Activated CD8-positive, alpha-beta memory T cell treated with anti-CD3 and anti-CD28 coated beads for 48 hours (primary cell): ENCODE results near the gene MIEN1.
"Not testable (repeated sequence)": the region's sequence is repeated elsewhere in the genome, so short reads cannot be mapped to it uniquely, and the experiment has no call there.

Experiments used
- DNase-seq, 3 experiments: peaks; one replicate each; pipeline ENCODE4 v3.0.0-alpha.2; 2020; ENCODE audit warnings: low read depth in 2 of 3, low spot score in 2 of 3

Gene MIEN1

DNA sequence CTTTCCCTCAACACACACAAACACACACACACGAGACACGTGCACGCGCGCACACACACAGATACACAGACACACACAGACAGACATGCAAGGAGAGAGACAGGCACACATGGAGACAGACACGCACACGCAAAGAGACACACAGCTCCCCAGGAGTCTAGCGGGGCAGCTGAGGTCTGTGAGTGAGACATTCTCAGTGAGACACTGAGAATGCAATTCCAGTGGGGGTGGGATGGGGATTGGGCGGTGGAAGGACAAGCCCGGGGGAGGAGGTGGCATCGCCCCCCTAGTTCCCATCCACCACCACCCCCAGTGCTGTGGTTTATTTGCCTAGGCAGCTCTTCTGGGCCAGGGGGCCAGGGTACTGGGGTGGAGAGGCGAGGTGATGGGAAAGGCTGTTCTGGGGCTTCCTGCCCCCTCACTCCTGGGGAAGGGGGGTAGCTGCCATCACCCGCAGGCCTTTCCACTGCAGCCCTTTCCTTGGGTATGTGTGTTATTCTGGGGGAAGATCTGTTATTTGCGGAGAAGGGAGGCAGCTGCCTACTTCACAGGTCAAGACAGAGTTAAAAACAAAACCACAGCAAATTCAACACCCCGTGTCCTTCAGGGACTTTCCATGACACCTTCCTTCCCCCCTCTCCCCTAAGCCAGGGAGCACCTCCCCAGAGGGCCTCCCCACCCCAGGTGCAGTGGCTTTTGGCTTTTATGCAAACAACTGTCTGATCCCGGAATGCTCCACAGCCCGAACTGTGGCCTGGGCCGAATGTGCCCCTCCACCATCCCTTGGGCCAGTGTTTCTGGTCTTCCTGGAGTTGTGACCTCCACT is 25.4 kb upstream of the MIEN1 start:
- peak in 1 of 3 experiments; percentile 48 for DNase-seq

DNA sequence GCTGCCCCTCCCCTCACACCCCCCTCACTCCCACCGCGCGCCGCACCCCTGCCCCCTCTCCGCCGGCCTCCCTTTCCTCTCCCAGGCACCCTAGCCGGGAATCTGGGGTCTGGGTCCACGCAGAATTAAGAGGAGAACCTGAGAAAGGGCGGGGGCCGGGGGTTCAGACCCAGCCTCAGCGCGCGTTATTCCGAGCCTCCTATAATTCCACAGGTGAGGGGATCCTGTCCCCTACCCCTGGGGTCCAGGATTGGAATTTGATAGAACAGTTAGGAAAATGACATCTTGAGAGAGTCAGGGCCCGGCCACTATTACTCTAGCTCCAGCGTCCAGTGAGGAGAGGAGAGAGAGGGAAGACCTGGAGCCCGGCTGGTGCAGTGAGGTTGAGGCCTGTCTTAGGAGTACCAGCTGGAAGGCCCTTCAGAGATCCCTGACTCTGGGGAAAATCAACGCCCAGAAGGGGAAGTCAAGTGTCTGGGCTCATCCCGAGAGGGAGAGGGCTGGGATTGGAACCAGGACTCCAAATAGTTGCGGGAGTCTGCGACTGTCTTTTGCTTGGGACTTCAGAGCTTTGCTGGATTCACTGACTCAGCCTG is 24.7 kb upstream of the MIEN1 start:
- DNase-seq = no peak

DNA sequence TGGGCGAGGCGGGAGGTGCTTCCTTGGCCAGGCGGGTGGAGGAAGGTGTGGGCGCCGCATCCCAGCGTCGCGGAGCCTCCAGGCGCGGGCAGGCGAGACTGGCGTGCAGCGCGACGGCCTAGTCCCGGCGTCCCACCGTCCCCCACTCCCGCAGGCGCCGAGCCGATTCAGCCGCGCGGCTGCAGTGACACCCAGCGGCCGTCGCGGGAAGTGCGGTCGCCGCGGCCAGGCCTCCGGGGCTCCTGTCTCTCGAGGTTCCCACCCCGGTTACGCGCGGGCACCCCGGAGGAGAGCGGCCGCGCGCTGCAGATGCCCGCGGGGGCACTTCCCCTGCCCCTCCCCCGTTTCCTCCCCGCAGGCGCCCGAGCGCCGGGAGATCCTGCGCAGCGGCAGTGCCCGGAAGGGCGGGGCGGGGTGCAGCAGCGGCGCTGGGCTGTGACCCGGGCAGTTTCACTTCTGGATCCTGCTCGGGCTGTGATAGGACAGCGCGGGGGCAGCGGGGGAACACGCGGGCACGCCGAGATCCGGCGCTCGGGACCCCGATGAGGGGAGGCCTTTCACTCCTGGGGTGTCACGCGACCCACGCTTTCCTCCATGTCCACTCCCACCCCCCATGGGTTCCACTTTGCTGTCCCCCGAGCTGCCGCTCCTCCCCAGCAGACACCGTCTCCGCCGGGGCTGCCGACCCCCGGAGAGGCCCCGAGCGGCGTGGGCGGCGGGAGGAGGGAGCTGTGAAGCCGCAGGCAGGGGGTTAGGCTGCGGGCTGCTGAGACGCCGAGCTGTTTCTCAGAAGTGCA is 24.0 kb upstream of the MIEN1 start:
- DNase-seq = peak; percentile 86 to 97 (median 90)

DNA sequence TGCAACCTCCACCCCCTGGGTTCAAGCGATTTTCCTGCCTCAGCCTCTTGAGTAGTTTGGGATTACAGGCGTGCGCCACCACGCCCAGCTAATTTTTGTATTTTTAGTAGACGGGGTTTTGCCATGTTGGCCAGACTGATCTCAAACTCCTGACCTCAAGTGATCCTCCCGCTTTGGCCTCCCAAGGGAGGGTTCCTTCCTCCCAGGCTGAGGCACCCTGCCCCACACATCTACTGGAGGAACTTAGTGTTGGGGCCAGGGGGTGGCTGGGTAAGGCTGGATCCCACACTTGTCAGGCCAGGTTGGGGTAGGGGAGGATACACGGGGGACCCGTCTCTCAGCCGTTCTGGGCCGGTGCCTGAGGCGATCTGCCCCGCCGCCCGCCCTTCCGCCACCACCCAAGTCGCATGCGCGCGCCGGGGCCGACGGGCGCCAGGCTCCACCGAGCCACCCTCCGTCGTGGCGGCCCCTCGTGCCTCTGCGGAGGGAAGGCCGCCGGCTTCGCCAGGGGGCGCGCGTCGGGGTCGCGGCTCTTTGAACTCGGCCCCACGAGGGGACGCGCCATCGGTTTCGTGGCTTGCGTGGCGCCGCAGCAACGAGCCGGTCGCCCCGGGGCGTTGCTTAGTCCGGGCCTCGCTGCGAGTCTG is 23.3 kb upstream of the MIEN1 start:
- DNase-seq = peak in 1 of 3 experiments; percentile 59

DNA sequence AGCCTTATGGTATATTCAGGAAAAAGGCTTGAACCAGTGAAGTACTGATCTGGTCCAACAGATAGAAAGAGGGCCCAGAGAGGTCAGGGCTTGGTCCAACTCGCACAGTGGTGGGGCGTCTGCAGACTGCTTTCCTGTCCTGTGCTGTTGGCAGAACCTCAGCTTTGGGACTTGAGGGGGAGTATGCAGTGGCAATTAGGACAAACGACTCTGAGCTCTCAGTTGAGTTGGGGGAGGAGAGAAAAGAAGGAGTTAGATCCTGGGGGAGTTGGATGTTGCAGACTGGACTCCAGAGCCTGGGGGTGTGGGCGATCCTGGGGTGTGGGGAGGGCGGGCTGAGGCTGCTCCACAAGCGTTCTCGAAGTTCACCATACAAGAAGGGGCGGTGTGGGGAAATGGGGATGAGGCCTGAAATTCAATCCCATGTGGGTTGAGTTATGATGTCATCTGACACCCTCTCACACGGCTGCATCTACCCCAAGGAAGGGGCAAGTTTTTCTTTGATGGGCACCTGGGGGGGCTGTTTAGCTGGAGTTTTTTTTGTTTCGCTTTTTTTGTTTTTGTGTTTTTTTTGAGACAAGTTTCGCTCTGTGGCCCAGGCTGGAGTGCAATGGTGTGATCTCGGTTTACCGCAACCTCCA is 22.0 kb upstream of the MIEN1 start:
- DNase-seq = no peak

DNA sequence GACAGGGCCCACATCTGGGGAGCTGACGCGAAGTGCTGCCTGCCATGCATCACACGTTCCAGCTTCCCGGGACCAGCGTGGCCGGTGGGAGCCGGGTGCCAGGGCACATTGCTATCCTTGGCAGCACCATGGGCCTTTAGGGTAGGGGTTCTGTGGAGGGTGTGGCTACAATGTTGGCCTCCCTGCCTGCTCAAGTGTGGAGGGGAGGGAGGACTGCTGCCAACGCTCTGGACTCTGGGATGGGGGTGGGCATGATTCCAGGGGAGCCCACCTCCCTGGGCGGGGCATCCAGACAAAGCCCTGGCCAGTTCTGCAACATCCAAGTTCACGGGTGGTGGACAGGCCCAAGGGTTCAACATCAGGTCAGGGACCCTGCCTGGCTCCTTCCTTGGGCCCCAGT is 21.3 kb upstream of the MIEN1 start:
- no peak for DNase-seq

DNA sequence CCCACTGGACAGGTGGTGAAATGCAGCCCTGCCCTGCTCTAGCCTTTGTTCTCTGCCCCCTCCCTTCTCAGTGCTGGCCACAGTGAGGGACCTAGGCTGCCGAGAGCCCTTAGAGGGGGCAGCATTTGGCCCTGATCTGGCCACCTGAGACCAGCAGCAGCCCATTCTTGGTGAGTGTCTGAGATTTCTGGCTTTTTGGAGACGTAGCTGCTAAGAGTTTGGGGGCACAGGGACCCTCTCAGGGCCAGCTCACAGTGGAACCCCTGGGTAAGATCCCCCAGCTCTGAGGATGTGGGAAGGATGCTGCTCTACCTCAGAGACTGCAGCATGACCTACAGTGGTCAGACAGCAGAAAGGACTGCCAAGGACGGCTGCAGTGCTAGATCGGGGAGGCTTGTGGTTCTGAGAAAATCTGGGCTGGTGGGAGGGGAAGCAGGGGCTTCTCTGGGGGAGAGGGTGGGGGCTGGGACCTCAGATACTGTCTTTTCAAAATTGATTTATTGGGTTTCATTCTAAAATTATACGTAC is 20.7 kb upstream of the MIEN1 start:
- DNase-seq = no peak

DNA sequence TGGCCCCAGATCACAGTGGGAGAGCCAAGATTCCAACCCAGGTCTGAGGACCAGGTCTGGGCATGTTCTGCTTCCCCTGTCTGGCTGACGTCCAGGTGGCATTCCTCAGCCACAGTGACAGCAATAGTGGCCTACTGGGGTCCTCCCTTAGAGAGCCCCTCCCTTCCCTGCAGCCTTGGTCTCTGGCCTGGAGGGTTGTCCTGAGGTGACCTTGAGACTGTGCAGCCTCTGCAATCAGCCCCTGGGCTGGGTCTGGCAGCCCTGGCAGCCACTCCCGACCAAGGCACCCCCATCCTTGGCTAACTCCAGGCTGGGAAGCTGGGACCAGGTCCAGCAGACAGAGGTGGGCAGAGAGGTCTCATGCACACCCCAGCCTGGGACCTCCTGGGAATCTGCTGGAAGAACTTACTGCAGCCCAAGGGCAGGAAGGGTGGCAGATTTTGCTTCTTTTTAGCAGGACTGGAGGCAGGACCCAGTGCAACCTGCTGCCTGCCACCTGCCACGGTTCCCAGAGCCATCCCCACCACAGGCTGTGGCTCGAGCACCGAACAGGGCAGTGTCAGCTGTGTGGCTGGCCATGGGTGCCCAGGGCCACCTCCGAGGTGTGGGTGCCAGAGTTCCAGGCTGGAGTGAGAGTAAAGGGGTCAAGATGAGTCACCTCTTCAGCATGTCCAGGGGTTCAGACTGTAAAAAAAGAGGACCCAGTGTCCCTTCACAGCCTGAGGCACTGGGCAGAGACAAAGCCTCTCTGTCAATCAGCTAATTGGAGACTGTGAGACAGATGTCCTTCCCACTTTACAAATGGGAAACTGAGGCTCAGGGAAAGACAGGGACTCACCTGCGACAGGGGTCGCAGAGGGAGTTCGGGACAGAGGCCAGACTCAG is 20.0 kb upstream of the MIEN1 start:
- DNase-seq = no peak

DNA sequence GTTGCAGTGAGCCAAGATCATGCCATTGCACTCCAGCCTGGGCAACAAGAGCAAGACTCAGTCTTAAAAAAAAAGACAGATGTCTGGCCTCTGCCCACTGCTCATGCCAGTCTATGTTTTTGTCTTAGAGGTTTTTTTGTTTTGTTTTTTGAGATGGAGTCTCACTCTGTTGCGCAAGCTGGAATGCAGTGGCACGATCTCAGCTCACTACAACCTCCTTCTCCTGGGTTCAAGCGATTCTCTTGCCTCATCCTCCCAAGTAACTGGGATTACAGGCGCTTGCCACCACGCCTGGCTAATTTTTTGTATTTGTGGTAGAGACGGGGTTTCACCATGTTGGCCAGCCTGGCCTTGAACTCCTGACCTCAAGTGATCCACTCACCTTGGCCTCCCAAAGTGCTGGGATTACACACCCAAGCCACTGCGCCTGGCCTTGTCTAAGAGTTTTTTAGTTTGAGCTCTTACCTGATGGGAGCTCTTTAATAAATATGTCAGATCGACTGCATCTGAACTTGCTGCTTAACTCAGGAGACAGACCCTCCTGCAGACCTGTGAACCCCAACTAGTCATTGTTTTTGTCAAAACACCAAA is 18.2 kb upstream of the MIEN1 start:
- not testable (repeated sequence) for DNase-seq

DNA sequence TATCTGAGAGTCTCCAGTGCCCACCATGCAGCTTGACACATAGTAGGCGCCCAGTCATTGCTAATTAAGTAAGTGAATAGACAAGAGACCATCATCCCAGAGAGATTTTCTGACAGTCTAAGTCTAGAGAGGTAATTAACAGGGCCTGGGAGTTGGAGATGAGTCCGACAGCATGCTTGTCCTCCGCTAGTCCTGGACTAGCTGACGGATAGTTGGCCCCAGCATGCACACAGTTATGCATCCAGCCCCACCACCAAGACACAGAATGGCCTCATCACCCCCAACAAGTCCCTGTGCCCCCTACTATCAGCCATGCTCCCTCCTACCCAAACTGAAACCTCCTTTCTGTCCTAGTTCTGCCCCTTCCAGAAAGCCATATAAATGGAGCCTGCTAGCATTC is 17.4 kb upstream of the MIEN1 start:
- DNase-seq = no peak

DNA sequence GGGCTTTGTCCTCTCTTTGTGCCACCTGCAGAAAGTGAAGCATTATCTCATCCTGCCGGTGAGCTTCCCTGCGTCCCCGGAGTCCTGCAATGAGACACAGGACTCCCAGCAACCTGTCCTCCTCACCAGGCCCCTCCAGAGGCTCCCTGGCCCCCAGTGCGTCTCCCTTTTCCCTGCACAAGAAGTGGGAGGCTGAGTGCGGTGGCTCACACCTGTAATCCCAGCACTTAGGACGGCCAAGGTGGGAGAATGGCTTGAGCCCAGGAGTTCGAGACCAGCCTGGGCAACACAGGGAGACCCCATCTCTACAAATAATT is 15.8 kb upstream of the MIEN1 start:
- DNase-seq = no peak

DNA sequence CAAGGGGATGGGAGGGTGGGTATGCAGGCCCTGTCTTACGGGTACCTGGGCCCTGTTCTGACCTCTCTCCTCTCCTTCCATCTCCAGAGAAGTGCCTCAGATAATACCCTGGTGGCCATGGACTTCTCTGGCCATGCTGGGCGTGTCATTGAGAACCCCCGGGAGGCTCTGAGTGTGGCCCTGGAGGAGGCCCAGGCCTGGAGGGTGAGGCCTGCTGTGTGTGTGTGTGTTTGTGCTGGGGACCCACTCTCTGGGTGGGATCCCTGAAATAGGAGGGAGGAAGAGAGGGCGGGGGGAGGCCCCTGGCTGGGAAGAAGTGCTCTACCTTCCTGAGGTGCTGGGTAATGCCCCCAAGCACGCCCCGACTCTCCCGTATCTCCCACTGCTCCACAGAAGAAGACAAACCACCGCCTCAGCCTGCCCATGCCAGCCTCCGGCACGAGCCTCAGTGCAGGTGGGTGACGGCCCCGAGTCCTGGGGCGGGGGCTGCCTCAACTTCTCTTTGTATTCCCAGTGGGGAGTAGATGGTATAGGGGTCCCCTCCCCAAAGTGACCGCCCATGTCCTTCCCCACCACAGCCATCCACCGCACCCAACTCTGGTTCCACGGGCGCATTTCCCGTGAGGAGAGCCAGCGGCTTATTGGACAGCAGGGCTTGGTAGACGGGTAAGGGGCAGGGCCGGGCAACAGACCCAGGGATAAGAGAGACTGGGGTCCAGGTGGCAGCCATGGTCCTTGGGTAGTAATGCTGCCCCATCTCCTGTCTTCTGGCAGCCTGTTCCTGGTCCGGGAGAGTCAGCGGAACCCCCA is 15.2 kb upstream of the MIEN1 start:
- DNase-seq = no peak

DNA sequence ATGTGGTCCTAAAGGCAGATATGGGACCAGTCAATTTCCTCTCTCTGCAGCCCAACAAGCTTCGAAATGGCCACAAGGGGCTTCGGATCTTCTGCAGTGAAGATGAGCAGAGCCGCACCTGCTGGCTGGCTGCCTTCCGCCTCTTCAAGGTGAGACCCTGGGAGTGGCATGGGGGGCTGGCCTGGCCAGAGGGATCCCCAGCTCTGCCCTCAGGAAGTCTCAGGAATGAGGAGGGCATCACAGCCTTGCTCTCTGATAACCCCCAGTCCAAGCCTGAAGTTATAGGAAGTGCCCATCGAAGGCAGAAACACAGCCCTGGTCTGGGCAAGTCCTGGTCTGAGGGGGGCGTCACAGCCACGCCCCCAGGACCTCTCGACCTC is 14.5 kb upstream of the MIEN1 start:
- no peak for DNase-seq

DNA sequence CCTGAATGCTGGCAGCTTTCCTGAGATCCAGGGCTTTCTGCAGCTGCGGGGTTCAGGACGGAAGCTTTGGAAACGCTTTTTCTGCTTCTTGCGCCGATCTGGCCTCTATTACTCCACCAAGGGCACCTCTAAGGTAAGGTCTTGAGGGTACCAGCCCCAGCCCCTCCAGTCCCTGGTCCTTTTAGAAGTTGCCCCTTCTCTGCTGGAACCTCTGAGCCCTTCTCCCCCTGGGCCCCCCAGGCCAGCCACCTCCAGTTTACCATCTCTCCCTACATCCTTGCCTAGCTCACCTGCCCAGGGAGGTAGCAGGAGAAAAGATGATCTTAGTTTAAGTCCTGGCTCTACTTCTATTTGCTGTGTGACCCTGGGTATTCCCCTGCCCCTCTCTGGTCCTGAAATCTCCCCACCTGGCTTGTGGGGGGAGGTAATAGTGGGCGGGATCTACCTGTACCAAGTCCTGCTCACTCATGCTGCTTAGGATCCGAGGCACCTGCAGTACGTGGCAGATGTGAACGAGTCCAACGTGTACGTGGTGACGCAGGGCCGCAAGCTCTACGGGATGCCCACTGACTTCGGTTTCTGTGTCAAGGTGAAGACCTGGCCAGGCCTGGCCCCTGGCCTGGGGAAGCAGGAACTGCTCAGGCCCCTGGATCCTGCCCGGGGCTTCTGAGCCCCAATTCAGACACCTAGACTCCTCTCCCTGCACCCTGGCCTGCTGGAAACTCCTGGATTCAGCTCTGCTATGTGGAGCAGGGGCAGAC is 13.9 kb upstream of the MIEN1 start:
- DNase-seq = no peak

DNA sequence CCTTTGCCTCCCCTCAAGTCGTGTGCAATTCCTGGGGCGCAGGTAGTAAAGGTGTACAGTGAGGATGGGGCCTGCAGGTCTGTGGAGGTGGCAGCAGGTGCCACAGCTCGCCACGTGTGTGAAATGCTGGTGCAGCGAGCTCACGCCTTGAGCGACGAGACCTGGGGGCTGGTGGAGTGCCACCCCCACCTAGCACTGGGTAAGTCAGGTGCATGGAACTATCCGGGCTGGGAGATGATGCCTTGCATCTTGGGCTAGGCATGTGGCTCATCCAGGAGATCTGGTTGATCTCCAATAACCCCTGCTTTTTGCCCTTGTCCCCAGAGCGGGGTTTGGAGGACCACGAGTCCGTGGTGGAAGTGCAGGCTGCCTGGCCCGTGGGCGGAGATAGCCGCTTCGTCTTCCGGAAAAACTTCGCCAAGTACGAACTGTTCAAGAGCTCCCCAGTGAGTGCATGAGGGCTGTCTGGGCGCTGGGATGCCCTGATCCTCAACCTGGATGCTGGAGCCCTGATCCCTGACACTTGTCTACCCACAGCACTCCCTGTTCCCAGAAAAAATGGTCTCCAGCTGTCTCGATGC is 12.6 kb upstream of the MIEN1 start:
- DNase-seq = no peak

DNA sequence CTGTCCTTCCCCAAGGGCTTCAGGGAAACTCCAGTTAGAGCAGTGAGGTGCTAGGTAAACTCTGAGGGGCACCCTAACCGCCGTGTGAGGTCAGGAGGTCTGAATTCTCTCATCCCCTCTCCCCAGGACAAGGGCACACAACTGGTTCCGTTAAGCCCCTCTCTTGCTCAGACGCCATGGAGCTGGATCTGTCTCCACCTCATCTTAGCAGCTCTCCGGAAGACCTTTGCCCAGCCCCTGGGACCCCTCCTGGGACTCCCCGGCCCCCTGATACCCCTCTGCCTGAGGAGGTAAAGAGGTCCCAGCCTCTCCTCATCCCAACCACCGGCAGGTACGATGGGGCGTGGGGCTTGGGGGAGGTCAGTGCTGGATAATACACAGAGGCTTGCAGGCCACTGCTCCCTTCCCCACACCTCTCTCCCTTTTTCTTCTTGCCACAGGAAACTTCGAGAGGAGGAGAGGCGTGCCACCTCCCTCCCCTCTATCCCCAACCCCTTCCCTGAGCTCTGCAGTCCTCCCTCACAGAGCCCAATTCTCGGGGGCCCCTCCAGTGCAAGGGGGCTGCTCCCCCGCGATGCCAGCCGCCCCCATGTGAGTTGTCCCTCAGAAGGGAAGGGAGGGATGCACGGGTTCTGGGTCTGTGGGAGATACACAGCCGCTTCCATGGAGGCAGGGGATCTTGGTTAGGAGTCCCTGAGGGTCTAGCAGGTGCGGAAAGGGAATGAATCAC is 12.0 kb upstream of the MIEN1 start:
- no peak for DNase-seq
